Endothelial cell of hepatic sinusoid (primary cell): ENCODE measurements around the gene JTB.
"Not testable (repeated sequence)": the region's sequence is repeated elsewhere in the genome, so short reads cannot be mapped to it uniquely, and the experiment has no call there.

Source experiments
- in situ Hi-C: cut with HindIII; loops from 2 replicates; pipeline ENCODE4 v1.10.0; 2017; ENCODE audit warnings: low sequenced_read_pairs

Gene JTB

DNA sequence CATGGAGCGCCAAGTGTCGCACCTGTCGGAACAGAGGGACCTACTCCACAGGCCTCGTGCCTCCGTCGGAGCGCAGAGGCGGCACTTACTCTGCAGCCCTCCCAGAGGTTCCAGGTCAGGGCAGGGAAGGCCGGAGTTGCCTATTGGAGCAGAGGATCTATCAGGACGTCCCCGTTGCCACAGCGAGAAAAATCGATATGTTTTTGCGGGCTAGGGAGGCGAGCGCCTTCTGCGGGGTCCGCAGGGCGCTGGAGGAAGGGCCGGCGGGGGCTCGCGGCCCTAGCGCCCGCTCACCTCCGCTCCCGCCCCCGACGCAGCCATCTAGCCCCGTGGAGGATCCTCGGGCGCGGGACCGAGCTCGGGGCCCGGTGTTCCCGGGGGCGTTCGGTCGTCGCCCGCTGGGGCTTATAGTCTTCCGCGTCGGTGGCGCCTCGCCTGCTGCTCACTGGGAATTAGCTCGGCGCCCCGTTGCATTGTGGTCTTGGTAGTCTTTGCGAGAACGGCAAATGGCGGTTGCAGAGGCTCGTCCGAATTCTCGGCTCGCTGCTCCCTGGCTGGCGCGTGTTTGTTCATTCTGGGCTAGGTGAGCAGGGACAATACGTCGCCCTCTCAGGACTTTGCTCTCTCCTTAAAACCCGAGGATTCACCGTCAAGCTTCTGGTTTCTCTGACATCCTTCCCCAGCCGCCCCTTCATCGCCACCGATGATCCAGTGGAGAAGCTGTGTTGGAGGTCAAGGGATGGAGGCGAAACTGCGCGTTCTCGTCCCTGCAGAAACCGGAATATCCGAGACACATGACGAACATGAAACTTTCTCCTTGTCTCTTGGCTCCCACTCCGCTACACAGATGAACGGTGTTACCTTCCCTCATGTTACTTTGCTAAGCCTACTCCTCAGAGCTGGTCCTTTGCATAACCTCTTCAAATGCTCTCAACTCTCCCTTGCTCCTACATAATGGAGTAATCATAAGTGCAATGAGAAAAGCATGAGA is at the start of gene JTB:
JTB (minus strand) TSS at position 425 of the 991 bp plus-strand sequence; CDS start at position 3, 422 bp downstream.
- in situ Hi-C loops: no loop called here

DNA sequence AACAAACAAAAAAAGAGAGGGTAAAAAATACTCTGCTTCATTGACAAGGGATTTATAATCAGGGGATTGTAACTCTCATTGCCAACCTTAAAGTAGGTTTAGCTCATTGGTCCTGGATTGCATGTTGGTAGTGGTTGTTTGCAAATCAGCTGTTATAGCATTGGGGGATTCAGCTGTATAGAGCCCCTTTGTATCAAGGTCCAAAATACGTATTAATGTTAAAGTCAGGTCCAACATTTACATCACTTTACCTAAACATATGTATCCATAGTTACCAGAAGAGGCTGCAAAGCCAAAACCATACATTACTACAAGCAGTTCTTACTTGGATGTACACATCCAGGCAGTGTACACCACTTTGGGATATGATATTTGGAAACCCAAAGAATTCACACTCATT is 42.5 kb upstream of the JTB start:
- in situ Hi-C loops: loop anchor here (5.0 kb wide), 1 partner anchor 117 kb away; no protein-coding TSS in a partner anchor

DNA sequence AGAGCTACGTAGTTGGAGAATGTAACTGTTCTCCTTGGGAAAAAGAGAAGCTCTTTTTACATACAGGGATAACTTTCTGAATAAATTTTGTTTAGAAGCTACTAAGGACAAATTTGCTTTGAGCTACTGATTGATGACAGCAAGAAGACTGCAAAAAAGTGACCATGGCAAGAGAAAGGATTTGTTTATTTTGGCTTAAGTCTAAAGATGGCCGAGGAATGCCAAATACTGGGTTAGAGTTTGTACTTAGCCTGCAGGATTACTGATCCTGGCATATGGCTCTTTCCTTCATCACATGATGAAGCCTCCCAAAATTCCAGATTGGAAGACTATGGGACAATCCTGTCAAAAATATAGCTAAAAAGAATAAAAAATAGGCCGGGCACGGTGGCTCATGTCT is 41.8 kb upstream of the JTB start:
- in situ Hi-C loops: no loop called here

- in situ Hi-C loops: no loop called here
Observed at GRCh38 chr1:154014154-154014907, 36.9 kb upstream of the JTB start.

DNA sequence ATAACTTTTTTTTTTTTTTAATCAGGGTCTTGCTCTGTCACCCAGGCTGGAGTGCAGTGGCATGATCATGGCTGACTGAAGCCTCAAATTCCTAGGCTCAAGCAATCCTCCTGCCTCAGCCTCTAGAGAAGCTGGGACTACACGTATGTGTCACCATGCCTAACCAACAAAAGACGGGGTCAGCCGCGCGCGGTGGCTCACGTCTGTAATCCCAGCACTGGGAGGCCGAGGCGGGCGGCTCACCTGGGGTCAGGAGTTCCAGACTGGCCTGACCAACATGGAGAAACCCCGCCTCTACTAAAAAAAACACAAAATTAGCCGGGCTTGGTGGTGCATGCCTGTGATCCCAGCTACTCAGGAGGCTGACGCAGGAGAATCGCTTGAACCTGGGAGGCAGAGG is 35.1 kb upstream of the JTB start:
- in situ Hi-C loops: not testable (repeated sequence)

DNA sequence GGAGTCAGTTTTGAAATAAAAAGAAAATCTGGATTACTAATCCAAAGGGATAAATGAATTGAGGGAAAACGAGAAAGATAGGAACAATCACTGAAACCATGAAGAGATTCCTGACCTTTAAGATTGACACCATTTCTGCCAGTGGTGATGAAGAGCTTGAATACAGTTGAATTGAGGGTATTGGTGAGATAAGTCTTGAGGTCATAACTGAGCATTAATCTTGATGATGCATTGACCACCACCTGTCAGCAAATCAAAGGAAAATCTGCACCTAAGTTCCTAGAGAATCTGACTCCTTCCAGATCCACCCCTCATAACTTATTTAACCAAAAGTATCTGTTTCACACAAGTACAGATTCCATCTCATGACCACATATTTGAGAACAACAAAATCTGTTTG is 34.7 kb upstream of the JTB start:
- in situ Hi-C loops: no loop called here

DNA sequence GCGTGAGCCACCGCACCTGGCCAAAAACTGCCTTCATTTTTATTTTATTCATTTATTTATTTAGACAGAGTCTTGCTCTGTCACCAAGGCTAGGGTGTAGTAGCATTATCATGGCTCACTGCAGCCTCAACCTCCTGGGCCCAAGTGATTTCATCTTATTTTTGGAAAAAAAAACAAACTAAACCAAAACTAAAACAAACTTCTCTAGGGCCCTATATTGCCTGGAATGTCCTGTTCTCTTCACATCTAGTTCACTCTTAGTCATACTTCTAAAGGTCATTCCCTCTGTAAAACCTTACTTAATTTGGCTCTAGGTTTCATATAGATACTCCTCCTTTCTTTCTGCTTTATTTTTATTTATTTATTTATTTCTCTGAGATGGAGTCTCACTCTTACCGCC is 28.7 kb upstream of the JTB start:
- in situ Hi-C loops: no loop called here

- in situ Hi-C loops: no loop called here
Observed at GRCh38 chr1:154000420-154000819, 22.9 kb upstream of the JTB start.

- in situ Hi-C loops: not testable (repeated sequence)
Observed at GRCh38 chr1:153996882-153997281, 19.4 kb upstream of the JTB start.

DNA sequence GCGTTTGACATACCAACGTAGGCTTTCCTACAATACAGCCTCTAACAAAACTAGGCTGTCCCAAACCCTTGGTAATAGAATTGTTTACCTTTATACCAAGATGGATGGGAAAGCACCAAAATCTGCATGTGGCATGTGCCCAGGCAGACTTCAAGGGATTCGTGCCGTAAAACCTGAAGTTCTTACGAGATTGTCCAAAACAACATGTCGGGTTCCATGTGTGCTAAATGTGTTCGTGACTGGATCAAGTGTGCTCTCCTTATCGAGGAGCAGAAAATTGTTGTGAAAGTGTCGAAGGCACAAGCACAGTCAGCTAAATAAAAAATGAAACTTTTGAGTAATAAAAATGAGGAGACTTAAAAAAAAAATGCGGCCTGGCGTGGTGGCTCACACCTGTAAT is 18.2 kb upstream of the JTB start:
- in situ Hi-C loops: no loop called here

DNA sequence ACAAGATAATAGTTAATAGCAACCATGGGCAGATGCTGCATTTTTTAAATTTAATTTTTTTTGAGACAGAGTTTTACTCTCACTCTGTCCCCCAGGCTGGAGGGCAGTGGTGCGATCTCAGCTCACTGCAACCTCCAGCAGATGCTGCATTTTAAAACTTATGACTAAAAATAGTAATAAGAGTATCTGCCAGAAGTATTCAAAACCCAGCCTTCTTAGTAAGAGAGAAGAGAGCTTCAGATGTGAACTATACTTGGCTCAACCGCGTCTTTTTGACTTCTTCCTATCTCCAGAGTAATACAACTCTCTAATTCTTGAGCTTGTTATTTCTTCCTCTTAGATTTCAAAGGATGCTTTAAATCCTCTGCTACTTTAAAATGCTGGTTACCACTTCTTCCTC is 17.7 kb upstream of the JTB start:
- in situ Hi-C loops: no loop called here

GRCh38 chr1:153991806-153992205 is 14.3 kb upstream of the JTB start:
- in situ Hi-C loops: no loop called here

- in situ Hi-C loops: no loop called here
Observed at GRCh38 chr1:153991151-153991630, 13.7 kb upstream of the JTB start.

DNA sequence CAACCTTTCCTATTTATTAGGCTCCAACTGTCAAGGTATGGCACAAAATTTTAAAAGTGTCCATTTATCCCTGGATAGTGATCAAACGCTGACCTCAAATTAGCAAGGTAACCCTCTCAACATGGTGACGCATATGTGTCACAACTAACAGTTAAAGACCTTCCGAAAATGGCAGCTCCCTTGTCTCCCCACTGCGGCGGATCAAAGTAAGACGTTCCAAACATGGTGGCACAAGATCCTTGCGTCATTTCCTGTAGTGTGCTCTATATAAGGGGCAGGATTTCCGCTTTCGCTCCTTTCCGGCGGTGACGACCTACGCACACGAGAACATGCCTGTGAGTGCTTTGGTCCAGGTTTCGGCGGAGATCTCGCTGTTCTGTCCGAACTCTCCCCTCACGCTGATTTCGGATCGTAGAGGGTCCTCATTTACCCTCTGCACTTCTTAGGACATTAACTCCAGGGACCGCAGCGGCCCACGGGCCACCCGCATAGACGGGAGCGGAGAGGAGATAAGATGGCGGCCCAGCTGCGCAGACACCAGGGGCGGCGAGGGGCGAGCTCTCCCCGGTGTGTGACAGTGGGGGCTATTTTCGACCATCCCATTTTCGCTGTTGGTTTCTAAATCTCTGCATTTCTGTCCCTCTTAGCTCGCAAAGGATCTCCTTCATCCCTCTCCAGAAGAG is 13.1 kb upstream of the JTB start, which contains the start of gene RPS27:
RPS27 (plus strand) TSS at position 295 of the 683 bp plus-strand sequence; CDS start at position 330, 35 bp downstream.
- in situ Hi-C loops: no loop called here

DNA sequence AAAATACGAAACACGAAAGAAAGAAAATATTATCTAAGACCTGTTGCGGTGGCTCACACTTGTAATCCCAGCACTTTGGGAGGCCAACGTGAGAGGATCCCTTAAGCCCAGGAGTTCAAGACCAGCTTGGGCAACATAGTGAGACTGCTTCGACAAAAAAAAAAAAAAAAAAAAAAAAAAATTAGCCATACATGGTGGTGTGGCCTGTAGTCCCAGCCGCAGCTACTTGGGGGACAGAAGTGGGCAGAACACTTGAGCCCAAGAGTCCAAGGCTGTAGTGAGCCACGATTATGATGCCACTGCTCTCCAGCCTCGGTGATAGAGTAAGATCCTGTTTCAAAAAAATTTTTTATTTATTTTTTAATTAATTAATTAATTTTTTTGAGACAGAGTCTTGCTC is 10.1 kb upstream of the JTB start:
- in situ Hi-C loops: no loop called here

DNA sequence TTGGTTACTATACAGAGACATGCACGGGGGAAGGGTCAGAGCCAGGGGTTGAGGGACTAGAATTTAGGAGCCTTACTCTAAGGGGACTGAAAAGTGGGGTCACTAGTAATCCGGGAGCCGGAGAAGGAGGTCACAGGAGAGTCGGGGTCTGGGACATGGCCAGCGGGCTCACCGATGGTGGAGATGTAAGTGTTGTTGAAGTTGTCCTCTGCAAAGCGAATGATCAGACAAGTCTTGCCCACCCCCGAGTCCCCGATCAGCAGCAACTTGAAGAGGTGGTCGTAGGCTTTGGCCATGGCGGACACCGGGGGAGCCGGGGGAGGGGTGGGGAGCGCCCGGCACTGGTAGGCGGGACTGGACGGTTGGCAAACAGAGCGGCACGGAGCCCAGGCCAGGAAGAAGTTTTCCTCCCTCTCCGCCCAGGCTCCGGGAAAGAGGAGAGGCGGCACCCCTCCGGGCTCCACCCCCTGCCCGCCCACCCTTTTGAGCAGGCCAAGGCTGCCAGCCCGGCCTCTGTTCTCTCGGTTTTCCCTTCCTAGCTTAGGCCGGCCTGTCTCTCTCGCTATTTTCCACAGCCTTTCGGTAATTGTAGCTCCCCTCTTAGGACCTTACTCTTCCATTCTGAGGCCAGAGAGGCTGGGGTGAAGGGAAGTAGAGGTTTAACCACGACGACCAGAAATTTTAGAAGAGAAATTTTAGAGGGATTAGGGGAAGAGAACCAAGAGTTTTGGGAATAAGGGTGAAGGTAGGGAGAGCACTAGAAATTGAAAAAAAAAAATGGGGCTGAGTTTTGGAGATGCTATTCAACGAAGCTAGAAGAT is 8.7 kb upstream of the JTB start, which contains the start of gene RAB13:
RAB13 (minus strand) TSS at position 399 of the 821 bp plus-strand sequence; CDS start at position 296, 103 bp downstream.
- in situ Hi-C loops: no loop called here

- in situ Hi-C loops: no loop called here
Observed at GRCh38 chr1:153985341-153985912, 8.0 kb upstream of the JTB start.

DNA sequence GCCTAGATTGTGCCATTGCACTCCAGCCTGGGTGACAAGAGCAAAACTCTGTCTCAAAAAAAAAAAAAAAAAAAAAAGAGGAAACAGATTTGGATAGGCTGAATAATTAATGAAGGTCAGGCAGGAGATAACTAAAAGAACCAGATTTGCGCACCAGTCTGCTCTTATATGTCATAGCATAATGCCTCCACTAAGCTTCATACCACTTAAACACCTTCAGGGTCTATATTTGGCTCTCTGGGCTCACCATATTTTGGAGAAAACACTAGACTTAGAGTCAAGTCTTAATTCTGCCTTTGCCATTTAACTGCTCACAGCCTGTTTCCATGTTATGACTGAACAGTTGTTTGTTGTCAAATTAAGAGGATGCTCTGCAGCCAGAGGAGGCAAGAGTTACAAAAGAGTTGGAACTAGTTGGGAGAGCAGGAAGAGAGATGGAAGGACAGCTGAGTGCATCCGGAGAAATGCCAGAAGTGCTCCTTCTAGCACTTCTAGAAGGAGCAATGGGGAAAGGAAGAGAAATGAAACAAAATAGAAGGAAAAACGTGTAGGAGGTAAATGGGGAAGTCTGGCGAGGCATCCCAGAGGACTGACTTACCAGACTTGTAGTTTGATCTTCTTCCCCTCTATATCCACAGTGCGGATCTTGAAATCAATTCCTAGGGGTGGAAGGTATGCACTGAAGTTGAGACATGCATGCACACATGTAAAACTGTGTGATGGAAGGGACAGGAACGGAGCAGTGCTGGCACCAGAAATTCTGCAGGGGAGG is 6.8 kb upstream of the JTB start:
- in situ Hi-C loops: no loop called here

- in situ Hi-C loops: not testable (repeated sequence)
Observed at GRCh38 chr1:153981735-153982134, 4.3 kb upstream of the JTB start.
